Endometrium (tissue), 2 donors: ENCODE results near the gene RPS10.

Experiments used
- FAIRE-seq: peaks from 2 replicates; lab custom pipeline; 2012; peaks lifted over from hg19 to GRCh38; lab: Jason Lieb, UNC
- donor health status: control.
- donor health status: control.

The RPS10 gene

GRCh38 chr6:34370361-34370760 is 55.5 kb downstream of the RPS10 start:
- FAIRE-seq, result no peak

GRCh38 chr6:34369385-34369784 is 56.5 kb downstream of the RPS10 start:
- FAIRE-seq, result no peak
